ENCODE results near the gene APBA1. TPM values are rescaled to one million over a fixed set of nuclear protein-coding genes. Genes with fewer than 3 reads are reported as not detected.

Gene APBA1
- total RNA-seq, 1 experiment from 2014 or later = 0.05 TPM

DNA sequence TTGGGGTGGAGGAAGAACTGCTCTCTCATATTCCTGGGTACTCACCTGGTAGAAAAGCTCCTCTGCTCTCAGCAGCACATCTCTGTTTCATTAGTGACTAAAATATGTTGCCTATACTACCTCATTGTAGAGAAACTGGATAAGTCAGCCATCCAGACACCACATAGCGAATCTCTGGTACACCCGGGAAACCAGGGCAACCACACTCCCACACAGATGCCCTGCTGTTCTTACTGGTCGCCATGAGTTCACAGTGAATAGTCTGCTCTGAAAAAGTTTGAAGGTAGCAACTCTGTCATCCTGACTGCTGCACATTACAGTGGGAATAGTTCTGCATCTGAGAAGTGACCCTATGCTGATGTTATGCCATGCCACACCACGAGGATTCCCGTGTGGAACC lies 212.2 kb downstream of the APBA1 start:
- H3K27me3 ChIP-seq (ENCODE audit: control insufficient read depth, insufficient read depth, low read length) = peaks cover 2% of the 10 kb centered on the region; the same call in 1 of the 2 replicates
- POLR2A ChIA-PET = no interaction called here
- no peak for ATAC-seq
- no peak overlapping the region for H3K4me3 ChIP-seq (ENCODE audit: low read depth in 2 of 2, low read length in 2 of 2)
- H3K9me3 ChIP-seq (ENCODE audit: control insufficient read depth, insufficient read depth, low read depth, low read length) = no peaks in the 10 kb centered on the region
- no peak overlapping the region for H3K27ac ChIP-seq (ENCODE audit: low read length)
- TF ChIP-seq SIN3A (IDR thresholded peaks at IDR 0.05; ENCODE audit: borderline replicate concordance, insufficient read depth, low read depth, low read length) = no peak
- TF ChIP-seq POLR2AphosphoS5 (IDR thresholded peaks at IDR 0.05; ENCODE audit: low read depth, low read length) = no peak
- TF ChIP-seq, protein P1, sequence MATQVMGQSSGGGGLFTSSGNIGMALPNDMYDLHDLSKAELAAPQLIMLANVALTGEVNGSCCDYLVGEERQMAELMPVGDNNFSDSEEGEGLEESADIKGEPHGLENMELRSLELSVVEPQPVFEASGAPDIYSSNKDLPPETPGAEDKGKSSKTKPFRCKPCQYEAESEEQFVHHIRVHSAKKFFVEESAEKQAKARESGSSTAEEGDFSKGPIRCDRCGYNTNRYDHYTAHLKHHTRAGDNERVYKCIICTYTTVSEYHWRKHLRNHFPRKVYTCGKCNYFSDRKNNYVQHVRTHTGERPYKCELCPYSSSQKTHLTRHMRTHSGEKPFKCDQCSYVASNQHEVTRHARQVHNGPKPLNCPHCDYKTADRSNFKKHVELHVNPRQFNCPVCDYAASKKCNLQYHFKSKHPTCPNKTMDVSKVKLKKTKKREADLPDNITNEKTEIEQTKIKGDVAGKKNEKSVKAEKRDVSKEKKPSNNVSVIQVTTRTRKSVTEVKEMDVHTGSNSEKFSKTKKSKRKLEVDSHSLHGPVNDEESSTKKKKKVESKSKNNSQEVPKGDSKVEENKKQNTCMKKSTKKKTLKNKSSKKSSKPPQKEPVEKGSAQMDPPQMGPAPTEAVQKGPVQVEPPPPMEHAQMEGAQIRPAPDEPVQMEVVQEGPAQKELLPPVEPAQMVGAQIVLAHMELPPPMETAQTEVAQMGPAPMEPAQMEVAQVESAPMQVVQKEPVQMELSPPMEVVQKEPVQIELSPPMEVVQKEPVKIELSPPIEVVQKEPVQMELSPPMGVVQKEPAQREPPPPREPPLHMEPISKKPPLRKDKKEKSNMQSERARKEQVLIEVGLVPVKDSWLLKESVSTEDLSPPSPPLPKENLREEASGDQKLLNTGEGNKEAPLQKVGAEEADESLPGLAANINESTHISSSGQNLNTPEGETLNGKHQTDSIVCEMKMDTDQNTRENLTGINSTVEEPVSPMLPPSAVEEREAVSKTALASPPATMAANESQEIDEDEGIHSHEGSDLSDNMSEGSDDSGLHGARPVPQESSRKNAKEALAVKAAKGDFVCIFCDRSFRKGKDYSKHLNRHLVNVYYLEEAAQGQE (IDR thresholded peaks at IDR 0.05; ENCODE audit: insufficient read depth in 1 of 2, low read depth in 2 of 2, low read length in 1 of 2) = no peak
- no peak for TF ChIP-seq TCF7L2 (IDR thresholded peaks at IDR 0.05; ENCODE audit: low read depth, low read length)
- TF ChIP-seq, protein P2, sequence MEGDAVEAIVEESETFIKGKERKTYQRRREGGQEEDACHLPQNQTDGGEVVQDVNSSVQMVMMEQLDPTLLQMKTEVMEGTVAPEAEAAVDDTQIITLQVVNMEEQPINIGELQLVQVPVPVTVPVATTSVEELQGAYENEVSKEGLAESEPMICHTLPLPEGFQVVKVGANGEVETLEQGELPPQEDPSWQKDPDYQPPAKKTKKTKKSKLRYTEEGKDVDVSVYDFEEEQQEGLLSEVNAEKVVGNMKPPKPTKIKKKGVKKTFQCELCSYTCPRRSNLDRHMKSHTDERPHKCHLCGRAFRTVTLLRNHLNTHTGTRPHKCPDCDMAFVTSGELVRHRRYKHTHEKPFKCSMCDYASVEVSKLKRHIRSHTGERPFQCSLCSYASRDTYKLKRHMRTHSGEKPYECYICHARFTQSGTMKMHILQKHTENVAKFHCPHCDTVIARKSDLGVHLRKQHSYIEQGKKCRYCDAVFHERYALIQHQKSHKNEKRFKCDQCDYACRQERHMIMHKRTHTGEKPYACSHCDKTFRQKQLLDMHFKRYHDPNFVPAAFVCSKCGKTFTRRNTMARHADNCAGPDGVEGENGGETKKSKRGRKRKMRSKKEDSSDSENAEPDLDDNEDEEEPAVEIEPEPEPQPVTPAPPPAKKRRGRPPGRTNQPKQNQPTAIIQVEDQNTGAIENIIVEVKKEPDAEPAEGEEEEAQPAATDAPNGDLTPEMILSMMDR (IDR thresholded peaks at IDR 0.05) = no peak
- H3K4me1 ChIP-seq (ENCODE audit: control insufficient read depth, insufficient read depth, low read length) = no peaks in the 10 kb centered on the region
- CTCF ChIA-PET = no interaction called here
- intact Hi-C loops (cut with micrococcal nuclease; ENCODE audit: unreplicated experiment) (no loop called here), in situ Hi-C loops (cut with HindIII; ENCODE audit: low pct_unique_long_range_greater_than_20kb, low sequenced_read_pairs) (no loop called here)
- no peaks in the 10 kb centered on the region for H3K36me3 ChIP-seq (ENCODE audit: control insufficient read depth, insufficient read depth, low read length)
- no TSS peak for BruUV-seq (replicated peaks)
- no peak for DNase-seq (ENCODE audit: low read depth, low spot score)

DNA sequence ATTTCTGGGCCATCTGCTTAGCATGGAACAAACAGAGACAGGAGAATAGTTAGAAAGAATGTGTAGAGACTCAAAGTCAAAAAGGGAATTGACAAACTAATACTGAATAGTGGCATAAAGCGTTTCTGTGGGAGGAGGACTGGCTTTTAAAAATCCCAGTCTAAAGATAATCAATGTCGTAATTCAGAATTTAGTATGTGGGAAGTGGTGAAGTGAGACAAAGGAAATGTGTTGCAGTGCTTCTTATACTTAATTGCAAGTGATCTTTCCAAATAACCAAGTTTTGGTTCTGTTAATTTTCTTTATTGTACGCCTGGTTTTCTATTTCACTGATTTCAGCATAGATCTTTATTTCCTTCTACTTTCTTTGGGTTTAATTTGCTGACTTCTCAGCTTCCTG lies 214.0 kb downstream of the APBA1 start:
- H3K9me3 ChIP-seq (ENCODE audit: control insufficient read depth, insufficient read depth, low read depth, low read length) = no peaks in the 10 kb centered on the region

More for the DNA sequence above, 214.0 kb downstream of the APBA1 start:
- ChIA-PET CTCF (no interaction called here), POLR2A (no interaction called here)
- no peak overlapping the region for H3K4me3 ChIP-seq (ENCODE audit: low read depth in 2 of 2, low read length in 2 of 2)
- no peak overlapping the region for H3K27ac ChIP-seq (ENCODE audit: low read length)
- in situ Hi-C loops (cut with HindIII; ENCODE audit: low pct_unique_long_range_greater_than_20kb, low sequenced_read_pairs) = no loop called here
- no peak for ATAC-seq
- H3K4me1 ChIP-seq (ENCODE audit: control insufficient read depth, insufficient read depth, low read length) = no peaks in the 10 kb centered on the region
- DNase-seq (ENCODE audit: low read depth, low spot score) = no peak
- peaks cover 2% of the 10 kb centered on the region; the same call in 1 of the 2 replicates for H3K27me3 ChIP-seq (ENCODE audit: control insufficient read depth, insufficient read depth, low read length)
- no peaks in the 10 kb centered on the region for H3K36me3 ChIP-seq (ENCODE audit: control insufficient read depth, insufficient read depth, low read length)
- intact Hi-C loops (cut with micrococcal nuclease; ENCODE audit: unreplicated experiment) = no loop called here
- no peak for TF ChIP-seq POLR2AphosphoS5 (IDR thresholded peaks at IDR 0.05; ENCODE audit: low read depth, low read length)
- TF ChIP-seq, protein P1 (IDR thresholded peaks at IDR 0.05; ENCODE audit: insufficient read depth in 1 of 2, low read depth in 2 of 2, low read length in 1 of 2) = no peak
- no peak for TF ChIP-seq SIN3A (IDR thresholded peaks at IDR 0.05; ENCODE audit: borderline replicate concordance, insufficient read depth, low read depth, low read length)
- no peak for TF ChIP-seq TCF7L2 (IDR thresholded peaks at IDR 0.05; ENCODE audit: low read depth, low read length)
- TF ChIP-seq, protein P2 (IDR thresholded peaks at IDR 0.05) = no peak
- BruUV-seq (replicated peaks) = no TSS peak
